Smooth muscle cell of the brain vasculature (primary cell): ENCODE measurements around the gene DIS3L.
"Not testable (repeated sequence)": the region's sequence is repeated elsewhere in the genome, so short reads cannot be mapped to it uniquely, and the experiment has no call there.

Experiments used
- DNase-seq: peaks from one replicate; pipeline ENCODE4 v3.0.0-alpha.2; 2012; ENCODE audit warnings: low read depth, low spot score

The DIS3L gene

GRCh38 chr15:66309828-66310227 lies 16.5 kb downstream of the DIS3L start:
- DNase-seq, result no peak

DNA sequence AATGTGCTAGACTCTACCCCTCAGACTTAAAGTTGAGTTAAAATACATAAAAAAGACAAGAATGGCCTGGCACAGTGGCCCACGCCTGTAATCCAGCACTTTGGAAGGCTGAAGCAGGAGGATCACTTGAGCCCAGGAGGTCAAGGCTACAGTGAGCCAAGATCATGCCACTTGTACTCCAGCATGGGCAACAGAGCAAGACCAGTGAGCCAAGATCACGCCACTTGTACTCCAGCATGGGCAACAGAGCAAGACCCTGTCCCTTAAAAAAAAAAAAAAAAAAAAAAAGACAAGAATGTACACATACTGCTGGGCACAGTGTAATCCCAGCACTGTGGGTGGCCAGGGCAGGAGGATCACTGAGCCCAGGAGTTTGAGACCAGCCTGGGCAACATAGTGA lies 17.4 kb downstream of the DIS3L start:
- DNase-seq, result no peak

- DNase-seq, result no peak
These were observed 18.8 kb downstream of the DIS3L start for GRCh38 chr15:66312144-66312543.

DNA sequence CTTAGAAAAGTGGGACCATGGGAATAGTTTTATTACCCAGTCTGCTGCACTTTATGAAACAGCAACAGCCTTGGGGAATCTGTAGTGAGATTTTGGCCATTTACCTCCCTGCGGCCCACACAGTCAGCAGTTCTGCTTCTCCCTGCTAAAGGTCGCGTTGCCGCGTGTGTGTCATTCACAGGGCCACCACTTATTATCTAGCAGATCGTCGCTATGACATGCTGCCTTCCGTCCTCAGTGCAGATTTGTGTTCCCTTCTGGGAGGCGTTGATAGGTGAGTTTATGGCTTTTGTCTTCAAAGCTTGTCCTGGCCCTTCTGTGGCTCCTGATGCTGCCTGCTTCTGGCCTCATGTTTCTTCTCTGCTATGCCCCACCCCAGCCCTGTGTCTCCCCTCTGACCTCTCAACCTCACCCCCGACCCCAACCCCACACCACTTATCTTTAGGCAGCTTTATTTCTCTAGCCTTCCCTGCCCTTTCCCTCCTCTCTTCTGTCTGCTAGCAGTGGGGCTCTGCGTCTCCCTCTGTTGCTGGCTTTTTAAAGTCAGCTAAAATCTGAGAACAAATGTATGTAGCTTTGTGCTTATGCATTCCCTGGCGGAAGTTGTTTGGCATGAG lies 30.1 kb downstream of the DIS3L start:
- DNase-seq, result no peak

DNA sequence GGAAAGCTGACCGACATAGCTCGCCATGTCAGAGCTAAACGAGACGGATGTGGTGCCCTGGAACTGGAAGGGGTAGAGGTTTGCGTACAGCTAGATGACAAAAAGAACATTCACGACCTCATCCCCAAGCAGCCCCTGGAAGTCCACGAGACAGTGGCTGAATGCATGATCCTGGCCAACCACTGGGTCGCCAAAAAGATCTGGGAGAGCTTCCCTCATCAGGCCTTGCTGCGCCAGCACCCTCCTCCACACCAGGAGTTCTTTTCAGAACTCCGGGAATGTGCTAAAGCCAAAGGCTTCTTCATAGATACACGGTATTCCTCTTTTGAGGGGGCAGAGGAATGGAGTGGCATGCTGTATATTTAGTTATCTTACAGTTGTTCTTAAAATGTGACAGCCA lies 32.7 kb downstream of the DIS3L start:
- DNase-seq, result no peak

GRCh38 chr15:66327736-66328135 lies 34.4 kb downstream of the DIS3L start:
- no peak for DNase-seq

DNA sequence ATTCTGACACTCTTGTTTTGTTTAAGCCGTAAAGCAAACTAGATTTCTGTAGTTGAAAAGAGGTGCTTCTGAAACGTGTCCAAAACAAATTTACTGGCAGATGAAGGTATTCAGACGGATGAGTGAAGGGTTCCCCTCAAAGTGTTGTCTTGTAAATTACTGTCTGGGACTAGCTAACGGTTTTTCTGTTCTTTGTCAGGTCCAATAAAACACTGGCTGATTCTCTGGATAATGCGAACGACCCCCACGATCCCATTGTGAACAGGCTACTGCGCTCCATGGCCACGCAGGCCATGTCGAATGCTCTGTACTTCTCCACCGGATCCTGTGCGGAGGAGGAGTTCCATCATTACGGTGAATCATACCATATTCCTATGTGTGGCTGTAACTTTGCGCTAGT lies 35.4 kb downstream of the DIS3L start:
- no peak for DNase-seq

DNA sequence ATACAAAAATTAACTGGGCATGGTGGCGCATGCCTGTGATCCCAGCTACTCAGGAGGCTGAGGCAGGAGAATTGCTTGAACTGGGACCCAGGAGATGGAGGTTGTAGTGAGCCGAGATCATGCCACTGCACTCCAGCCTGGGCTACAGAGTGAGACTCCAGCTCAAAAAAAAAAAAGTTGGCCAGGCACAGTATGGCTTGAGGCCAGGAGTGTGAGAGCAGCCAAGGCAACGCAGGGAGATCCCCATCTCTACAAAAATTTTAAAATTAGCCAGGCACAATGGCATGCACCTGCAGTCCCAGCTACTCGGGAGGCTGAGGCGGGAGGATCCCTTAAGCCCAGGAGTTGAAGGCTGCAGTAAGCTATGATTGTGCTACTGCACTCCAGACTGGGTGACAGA lies 55.2 kb downstream of the DIS3L start:
- not testable (repeated sequence) for DNase-seq

- DNase-seq, result no peak
These were observed 62.6 kb downstream of the DIS3L start for GRCh38 chr15:66356077-66356358.

GRCh38 chr15:66356359-66357236 lies 63.2 kb downstream of the DIS3L start, which contains the start of gene TIPIN:
Gene TIPIN (minus strand): TSS chr15:66356685. CDS start chr15:66352947, 3,738 bp downstream.
- peak; percentile 90 for DNase-seq

- DNase-seq, result no peak
These were observed 66.4 kb downstream of the DIS3L start for GRCh38 chr15:66359740-66360139.

GRCh38 chr15:66361745-66362460 lies 68.5 kb downstream of the DIS3L start:
- not testable (repeated sequence) for DNase-seq

DNA sequence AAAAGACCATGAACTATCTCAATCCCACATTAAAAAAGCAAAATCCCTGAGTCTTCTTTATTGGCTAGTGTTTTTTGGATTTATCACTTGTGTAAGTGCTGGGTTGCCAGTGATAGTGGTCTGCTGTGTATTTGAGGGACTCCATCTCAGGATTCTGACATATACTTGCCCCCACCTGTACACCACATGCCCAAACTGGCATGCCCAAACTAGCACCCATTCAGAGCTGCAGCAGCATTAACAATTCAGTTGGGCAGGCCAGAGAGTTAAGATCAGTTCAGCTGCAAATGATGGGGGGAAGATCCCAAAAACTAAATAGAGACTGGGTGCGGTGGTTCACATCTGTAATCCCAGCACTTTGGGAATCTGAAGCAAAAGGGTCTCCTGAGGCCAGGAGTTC lies 69.4 kb downstream of the DIS3L start:
- no peak for DNase-seq

GRCh38 chr15:66364944-66365528 lies 71.7 kb downstream of the DIS3L start:
- no peak for DNase-seq

DNA sequence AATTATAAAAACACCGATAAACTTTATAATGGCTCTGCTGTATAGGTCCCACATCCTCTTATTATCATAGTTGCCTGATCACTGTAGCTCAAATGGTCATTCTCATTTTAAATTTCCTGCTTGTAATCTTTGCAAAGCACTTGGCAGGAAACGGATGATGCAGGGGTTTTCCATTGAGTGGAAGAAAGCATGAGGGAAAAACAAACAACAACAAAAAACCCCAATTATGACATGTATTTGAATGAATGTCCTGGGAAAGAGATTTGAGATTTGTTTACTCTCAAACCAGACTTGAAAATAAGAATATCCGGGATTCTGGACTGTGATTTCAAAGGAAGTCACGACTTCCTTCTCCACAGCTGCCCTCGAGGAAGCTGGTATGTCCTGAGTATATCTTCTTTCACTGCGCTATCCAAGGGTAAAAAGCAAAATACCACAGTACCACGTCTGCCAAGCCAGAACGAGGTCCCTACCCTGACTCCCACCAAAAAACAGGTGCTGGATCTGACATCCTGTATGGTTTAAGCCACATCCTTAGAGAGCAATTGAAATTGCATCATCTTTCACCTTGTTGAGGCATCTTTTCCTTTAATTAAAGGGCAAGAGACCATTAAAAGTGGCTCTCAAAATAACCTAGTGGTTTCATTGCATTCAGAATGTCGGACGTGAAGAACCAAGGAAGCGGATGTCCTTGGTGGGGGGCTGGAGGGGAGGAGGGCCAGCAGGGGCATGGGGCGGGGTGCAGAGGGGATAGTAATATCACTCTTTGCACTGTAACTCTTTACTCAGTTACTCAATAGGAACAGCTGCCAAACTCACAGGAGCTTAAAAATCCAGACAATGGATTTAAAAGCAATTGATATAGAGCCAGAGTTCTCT lies 76.6 kb downstream of the DIS3L start:
- no peak for DNase-seq

DNA sequence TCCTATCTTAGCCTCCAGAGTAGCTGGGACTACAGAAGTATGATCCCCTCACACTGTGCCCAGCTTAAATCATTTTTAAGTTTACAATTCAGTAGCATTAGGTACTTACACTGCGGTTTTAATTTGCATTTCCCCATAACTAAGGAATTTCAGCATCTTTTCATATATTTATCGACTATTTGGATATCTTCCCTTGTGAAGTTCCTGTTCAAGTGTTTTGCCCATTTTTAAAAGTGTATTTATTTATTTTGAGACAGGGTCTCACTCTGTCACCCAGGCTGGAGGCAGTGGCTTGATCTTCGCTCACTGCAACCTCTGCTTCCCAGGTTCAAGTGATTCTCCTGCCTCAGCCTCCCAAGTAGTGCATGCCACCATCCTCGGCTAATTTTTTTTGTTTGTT lies 80.8 kb downstream of the DIS3L start:
- no peak for DNase-seq

DNA sequence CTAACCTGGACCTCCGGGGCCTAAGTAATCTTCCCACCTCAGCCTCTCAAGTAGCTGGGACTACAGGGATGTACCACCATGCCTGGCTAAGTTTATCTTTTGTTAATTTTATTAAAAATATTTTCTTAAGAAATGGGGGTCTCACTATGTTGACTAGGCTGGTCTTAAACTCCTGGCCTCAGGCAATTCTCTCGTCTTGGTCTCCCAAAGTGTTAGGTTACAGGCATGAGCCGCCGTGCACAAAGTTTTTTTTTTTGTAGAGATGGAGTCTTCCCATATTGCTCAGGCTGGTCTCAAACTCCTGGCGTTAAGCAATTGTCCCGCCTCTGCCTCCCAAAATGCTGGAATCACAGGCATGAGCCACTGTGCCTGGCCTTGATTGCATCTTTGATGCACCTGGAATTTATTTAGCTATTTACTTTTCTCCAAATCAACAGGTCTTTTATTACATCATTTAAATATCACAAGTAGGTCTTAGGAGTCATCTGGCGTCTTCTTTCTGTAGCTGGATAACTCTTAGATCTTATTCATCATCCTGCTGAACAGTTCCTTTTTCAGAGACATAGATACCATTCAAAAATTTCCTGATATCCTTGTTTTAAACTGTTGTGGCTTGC lies 85.6 kb downstream of the DIS3L start:
- no peak for DNase-seq

- DNase-seq, result not testable (repeated sequence)
These were observed 88.0 kb downstream of the DIS3L start for GRCh38 chr15:66381376-66381775.
